Measurements from ENCODE around the gene CD320. TPM values are rescaled to one million over a fixed set of nuclear protein-coding genes. Genes with fewer than 3 reads are reported as not detected.
A peak's percentile ranks its signal among the peaks of the same experiment; 100 is the strongest.

Gene CD320
- total and polyA plus RNA-seq, 12 donors = 20.3 to 81.2 (median 28.6) TPM

GRCh38 chr19:8334458-8335342, 26.5 kb upstream of the CD320 start:
- H3K4me1 ChIP-seq = peaks cover 14 to 59% (median 34%) of the 10 kb centered on the region in 9 donors
- peak in 1 of 2 donors; percentile 52 for DNase-seq
- H3K4me3 ChIP-seq = peak overlapping the region in 8 of 10 donors; percentile 10 to 43 (median 31)
- peaks cover 0 to 33% (median 0%) of the 10 kb centered on the region in 9 donors for H3K36me3 ChIP-seq
- TF ChIP-seq CTCF (IDR thresholded peaks at IDR 0.05) = no peak
- peak overlapping the region in 6 of 10 donors; percentile 11 to 77 (median 58) for H3K27ac ChIP-seq
- intact Hi-C loops (cut with DNase I) = no loop called here
- ATAC-seq = peak in 7 of 8 donors; percentile 12 to 74 (median 45)
- WGBS, 2 donors = 18 to 22% methylated on average over 89 to 117 of the region's 117 CpGs
- no peaks in the 10 kb centered on the region for H3K9me3 ChIP-seq
- H3K27me3 ChIP-seq = peaks cover 0 to 56% (median 24%) of the 10 kb centered on the region in 7 donors

DNA sequence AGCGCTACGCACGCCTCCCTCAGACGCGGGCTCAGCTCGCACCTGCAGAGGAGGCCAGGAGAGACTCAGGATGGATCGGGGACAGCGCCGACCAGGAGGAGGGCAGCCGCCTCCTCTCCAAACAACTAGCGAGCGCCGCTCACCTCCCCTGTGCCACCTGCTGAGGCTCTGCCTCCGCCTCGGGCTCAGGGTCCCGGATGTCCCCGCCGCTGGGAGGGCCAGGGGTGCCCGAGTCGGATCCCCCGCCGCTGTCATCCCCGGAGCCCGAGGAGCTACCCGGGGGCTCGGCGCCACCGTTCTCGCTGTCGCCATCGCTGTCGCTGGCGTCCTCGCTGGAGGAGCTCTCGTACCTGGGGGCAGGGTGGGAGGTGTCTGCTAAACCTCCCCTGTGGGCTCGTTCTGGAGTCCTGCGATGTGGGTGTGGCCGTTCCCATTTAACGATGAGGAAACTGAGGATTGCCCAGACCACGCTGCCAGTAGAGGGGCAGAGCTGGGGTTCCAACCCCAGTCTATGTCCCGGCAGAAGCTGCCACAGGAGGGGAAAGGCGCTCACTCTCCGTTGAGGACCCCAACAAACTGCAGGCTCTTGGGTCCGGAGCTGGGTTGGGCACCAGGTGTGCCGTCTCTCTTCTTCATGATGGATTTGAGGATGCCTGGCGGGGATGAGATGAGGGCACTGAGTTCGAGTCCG, 25.8 kb upstream of the CD320 start:
- 26 to 36% methylated on average over 46 to 48 of the region's 48 CpGs for WGBS, 2 donors
- DNase-seq (no peak), ATAC-seq (peak in 1 of 8 donors; percentile 46)
- H3K27me3 ChIP-seq = peaks cover 0 to 56% (median 24%) of the 10 kb centered on the region in 7 donors
- peaks cover 14 to 52% (median 31%) of the 10 kb centered on the region in 9 donors for H3K4me1 ChIP-seq
- H3K27ac ChIP-seq = peak overlapping the region in 9 of 10 donors; percentile 46 to 77 (median 69)
- no peaks in the 10 kb centered on the region for H3K9me3 ChIP-seq
- H3K4me3 ChIP-seq = peak overlapping the region in 5 of 10 donors; percentile 12 to 41 (median 31)
- peaks cover 0 to 38% (median 0%) of the 10 kb centered on the region in 9 donors for H3K36me3 ChIP-seq
- no peak for TF ChIP-seq CTCF (IDR thresholded peaks at IDR 0.05)
- intact Hi-C loops (cut with DNase I) = no loop called here

DNA sequence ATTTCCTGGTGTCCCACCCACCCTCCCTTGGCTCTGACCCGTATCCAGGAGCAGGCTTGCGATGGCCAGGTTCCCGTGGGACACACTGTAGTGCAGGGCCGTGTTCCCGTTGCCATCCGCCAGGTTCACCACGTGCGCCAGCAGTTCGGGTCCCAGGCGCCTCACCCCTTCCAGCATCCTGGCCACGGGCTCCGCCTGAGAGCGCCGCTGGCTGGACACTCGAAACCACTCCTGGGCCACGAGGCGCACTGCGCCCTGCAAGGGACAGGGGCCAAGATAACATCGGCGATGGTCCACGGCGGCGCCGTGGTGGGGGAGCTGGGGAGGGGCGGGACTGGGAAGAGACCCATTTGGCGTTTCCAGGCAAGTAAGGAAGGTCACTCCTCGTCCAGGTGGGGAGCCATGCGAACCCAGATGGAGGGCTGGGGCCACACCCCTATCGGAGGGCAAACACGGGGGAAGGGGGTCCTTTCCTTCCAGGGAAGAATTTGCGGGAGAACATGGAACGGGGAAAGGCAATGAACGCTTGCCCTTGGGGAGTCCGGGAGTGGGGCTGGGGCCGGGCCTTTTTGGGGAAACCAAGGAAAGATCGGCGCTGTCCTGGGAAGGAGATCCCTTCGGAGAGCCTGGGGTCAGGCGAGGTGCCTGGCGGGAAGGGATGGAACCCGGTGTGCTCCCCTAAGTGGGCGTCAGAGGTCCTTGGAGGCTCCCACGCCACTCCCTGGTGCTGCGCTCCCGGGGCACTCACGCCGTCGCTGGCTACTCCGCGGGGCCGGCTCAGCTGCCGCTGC, 25.0 kb upstream of the CD320 start:
- H3K27me3 ChIP-seq = peaks cover 0 to 55% (median 24%) of the 10 kb centered on the region in 7 donors
- DNase-seq (peak; percentile 52 to 57), ATAC-seq (peak; percentile 21 to 80 (median 54))
- H3K9me3 ChIP-seq = no peaks in the 10 kb centered on the region
- WGBS, 2 donors = 16 to 19% methylated on average over 52 of the region's 52 CpGs
- peak overlapping the region in 4 of 10 donors; percentile 12 to 41 (median 22) for H3K4me3 ChIP-seq
- H3K36me3 ChIP-seq = peaks cover 0 to 44% (median 0%) of the 10 kb centered on the region in 9 donors
- H3K27ac ChIP-seq = peak overlapping the region in 9 of 10 donors; percentile 46 to 77 (median 69)
- TF ChIP-seq CTCF (IDR thresholded peaks at IDR 0.05) = peak in 1 of 9 donors; percentile 8
- intact Hi-C loops (cut with DNase I) = no loop called here
- peaks cover 14 to 50% (median 29%) of the 10 kb centered on the region in 9 donors for H3K4me1 ChIP-seq

All from heart right ventricle (tissue), 16 donors.